ENCODE measurements around the gene TAS2R42.

TAS2R42 gene

DNA sequence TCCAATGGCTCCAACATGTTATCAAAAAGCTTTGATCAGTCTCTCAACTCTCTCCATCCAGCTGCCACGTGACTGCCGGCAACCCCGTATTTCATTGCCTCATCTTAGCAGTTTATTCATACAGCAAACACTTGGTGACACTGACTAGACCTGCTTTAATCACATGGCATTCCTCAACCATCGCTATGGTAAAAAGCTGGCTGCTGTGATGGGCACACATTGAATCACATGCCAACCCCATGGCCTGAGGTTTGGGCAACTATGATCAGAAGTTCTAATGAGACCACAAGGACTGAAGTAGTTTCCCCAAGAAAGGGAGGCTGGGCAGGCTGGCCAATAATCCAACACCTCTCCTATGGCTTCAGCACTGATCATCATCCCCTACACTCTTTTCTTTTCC lies 40.6 kb upstream of the TAS2R42 start:
- no peaks in the 10 kb centered on the region for H4K20me1 ChIP-seq (ENCODE audit: insufficient read depth, low read length, poor library complexity, severe bottlenecking)
- no peak overlapping the region for H3K4me2 ChIP-seq (ENCODE audit: low read depth, low read length, poor library complexity, severe bottlenecking)
- no peak overlapping the region for H2AFZ ChIP-seq (ENCODE audit: low read length)
- H3K9me2 ChIP-seq (replicated peaks; ENCODE audit: low read depth, low read length): no peaks in the 10 kb centered on the region
- H3K36me3 ChIP-seq (ENCODE audit: insufficient read depth, low read length): no peaks in the 10 kb centered on the region
- H3K4me1 ChIP-seq (ENCODE audit: insufficient read depth, low read length, poor library complexity, severe bottlenecking): no peaks in the 10 kb centered on the region
- no peaks in the 10 kb centered on the region for H3K79me2 ChIP-seq (ENCODE audit: insufficient read depth, low read length)
- TF ChIP-seq, protein P1, sequence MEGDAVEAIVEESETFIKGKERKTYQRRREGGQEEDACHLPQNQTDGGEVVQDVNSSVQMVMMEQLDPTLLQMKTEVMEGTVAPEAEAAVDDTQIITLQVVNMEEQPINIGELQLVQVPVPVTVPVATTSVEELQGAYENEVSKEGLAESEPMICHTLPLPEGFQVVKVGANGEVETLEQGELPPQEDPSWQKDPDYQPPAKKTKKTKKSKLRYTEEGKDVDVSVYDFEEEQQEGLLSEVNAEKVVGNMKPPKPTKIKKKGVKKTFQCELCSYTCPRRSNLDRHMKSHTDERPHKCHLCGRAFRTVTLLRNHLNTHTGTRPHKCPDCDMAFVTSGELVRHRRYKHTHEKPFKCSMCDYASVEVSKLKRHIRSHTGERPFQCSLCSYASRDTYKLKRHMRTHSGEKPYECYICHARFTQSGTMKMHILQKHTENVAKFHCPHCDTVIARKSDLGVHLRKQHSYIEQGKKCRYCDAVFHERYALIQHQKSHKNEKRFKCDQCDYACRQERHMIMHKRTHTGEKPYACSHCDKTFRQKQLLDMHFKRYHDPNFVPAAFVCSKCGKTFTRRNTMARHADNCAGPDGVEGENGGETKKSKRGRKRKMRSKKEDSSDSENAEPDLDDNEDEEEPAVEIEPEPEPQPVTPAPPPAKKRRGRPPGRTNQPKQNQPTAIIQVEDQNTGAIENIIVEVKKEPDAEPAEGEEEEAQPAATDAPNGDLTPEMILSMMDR (conservative IDR thresholded peaks at IDR 0.05; ENCODE audit: low read length): no peak
- no peak for TF ChIP-seq EZH2phosphoT487 (IDR thresholded peaks at IDR 0.05; ENCODE audit: borderline replicate concordance)
- H3K9ac ChIP-seq (ENCODE audit: low read depth, low read length, poor library complexity, severe bottlenecking): no peak overlapping the region
- H3K9me3 ChIP-seq (ENCODE audit: insufficient read depth, low read depth, low read length): no peaks in the 10 kb centered on the region
- no peaks in the 10 kb centered on the region for H3K27me3 ChIP-seq (ENCODE audit: insufficient read depth, low read length, poor library complexity, severe bottlenecking)
- H3F3A ChIP-seq (ENCODE audit: low read depth): no peaks in the 10 kb centered on the region
- no peak overlapping the region for H3K4me3 ChIP-seq (ENCODE audit: low read length, poor library complexity, severe bottlenecking)

DNA sequence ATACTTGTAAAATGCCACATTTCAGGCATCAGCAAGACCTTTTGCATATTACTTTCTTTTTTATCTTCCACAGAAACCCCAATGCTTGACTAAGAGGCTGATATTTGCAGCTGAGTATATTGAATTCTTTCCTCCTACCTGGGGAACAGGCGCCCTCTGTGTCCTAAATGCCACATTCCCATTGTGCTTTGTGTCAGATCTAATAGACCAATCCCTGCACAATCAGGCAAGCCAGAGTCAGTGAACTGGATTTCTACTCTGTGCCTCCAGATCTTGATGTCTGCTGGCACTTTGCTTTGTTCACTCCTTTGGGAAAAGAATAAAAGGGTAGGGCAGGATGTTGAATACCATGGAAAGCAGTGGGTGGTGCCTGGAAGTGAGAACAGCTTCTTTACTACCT lies 22.4 kb upstream of the TAS2R42 start:
- Histone ChIP-seq H3K27me3 (ENCODE audit: insufficient read depth, low read length, poor library complexity, severe bottlenecking) (no peaks in the 10 kb centered on the region), H3K36me3 (ENCODE audit: insufficient read depth, low read length) (no peaks in the 10 kb centered on the region), H3K9me3 (ENCODE audit: insufficient read depth, low read depth, low read length) (no peaks in the 10 kb centered on the region), H3K4me2 (ENCODE audit: low read depth, low read length, poor library complexity, severe bottlenecking) (no peak overlapping the region), H2AFZ (ENCODE audit: low read length) (no peak overlapping the region), H3F3A (ENCODE audit: low read depth) (no peaks in the 10 kb centered on the region), H3K9ac (ENCODE audit: low read depth, low read length, poor library complexity, severe bottlenecking) (no peak overlapping the region), H3K4me3 (ENCODE audit: low read length, poor library complexity, severe bottlenecking) (no peak overlapping the region), H4K20me1 (ENCODE audit: insufficient read depth, low read length, poor library complexity, severe bottlenecking) (no peaks in the 10 kb centered on the region), H3K4me1 (ENCODE audit: insufficient read depth, low read length, poor library complexity, severe bottlenecking) (no peaks in the 10 kb centered on the region), H3K9me2 (replicated peaks; ENCODE audit: low read depth, low read length) (no peaks in the 10 kb centered on the region), H3K79me2 (ENCODE audit: insufficient read depth, low read length) (no peaks in the 10 kb centered on the region)
- TF ChIP-seq EZH2phosphoT487 (IDR thresholded peaks at IDR 0.05; ENCODE audit: borderline replicate concordance): no peak
- TF ChIP-seq, protein P1 (conservative IDR thresholded peaks at IDR 0.05; ENCODE audit: low read length): no peak

DNA sequence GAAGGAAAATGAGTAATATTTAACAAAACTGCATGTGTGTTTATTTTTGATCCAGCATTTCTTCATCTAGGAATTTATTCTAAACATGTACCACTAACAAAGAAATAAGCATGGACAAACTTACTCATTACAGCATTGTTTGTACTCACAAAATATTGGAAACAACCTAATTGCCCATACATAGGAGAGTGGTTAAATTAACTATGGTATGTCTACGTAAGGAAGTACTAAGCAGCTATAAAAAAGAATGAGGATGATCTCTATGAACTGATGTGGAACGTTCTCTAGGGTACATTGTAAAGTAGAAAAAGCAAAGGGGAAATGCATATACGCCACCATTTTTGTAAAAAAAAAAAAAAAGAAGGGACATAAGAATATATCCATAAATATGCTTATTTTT lies 17.4 kb upstream of the TAS2R42 start:
- H3K9me3 ChIP-seq (ENCODE audit: insufficient read depth, low read depth, low read length): no peaks in the 10 kb centered on the region
- H3K9ac ChIP-seq (ENCODE audit: low read depth, low read length, poor library complexity, severe bottlenecking): no peak overlapping the region
- TF ChIP-seq, protein P1 (conservative IDR thresholded peaks at IDR 0.05; ENCODE audit: low read length): no peak
- TF ChIP-seq EZH2phosphoT487 (IDR thresholded peaks at IDR 0.05; ENCODE audit: borderline replicate concordance): no peak

More for the DNA sequence above, 17.4 kb upstream of the TAS2R42 start:
- H3F3A ChIP-seq (ENCODE audit: low read depth): no peaks in the 10 kb centered on the region
- H4K20me1 ChIP-seq (ENCODE audit: insufficient read depth, low read length, poor library complexity, severe bottlenecking): no peaks in the 10 kb centered on the region
- no peaks in the 10 kb centered on the region for H3K9me2 ChIP-seq (replicated peaks; ENCODE audit: low read depth, low read length)
- H3K36me3 ChIP-seq (ENCODE audit: insufficient read depth, low read length): no peaks in the 10 kb centered on the region
- no peak overlapping the region for H2AFZ ChIP-seq (ENCODE audit: low read length)
- H3K4me3 ChIP-seq (ENCODE audit: low read length, poor library complexity, severe bottlenecking): no peak overlapping the region
- H3K4me2 ChIP-seq (ENCODE audit: low read depth, low read length, poor library complexity, severe bottlenecking): no peak overlapping the region
- H3K79me2 ChIP-seq (ENCODE audit: insufficient read depth, low read length): no peaks in the 10 kb centered on the region
- no peaks in the 10 kb centered on the region for H3K27me3 ChIP-seq (ENCODE audit: insufficient read depth, low read length, poor library complexity, severe bottlenecking)
- H3K4me1 ChIP-seq (ENCODE audit: insufficient read depth, low read length, poor library complexity, severe bottlenecking): no peaks in the 10 kb centered on the region

Data from Loucy (cell line).